MG63 (cell line): ENCODE data around the gene BICRA. TPM values are rescaled to one million over a fixed set of nuclear protein-coding genes. Genes with fewer than 3 reads are reported as not detected.
"Not testable (repeated sequence)": the region's sequence is repeated elsewhere in the genome, so short reads cannot be mapped to it uniquely, and the experiment has no call there.

Experiments used
- DNase-seq: peaks from one replicate; pipeline ENCODE4 v3.0.0-alpha.2; 2020
- H3K27me3 ChIP-seq: fragments of 250-450 bp; sonication (Bioruptor Pico); 2 replicates; pipeline ENCODE4 v1.5.1; 2020; ENCODE audit warnings: mild to moderate bottlenecking, moderate library complexity
- H3K36me3 ChIP-seq: fragments of 250-450 bp; sonication (Bioruptor Pico); 2 replicates; pipeline ENCODE4 v1.5.1; 2020; ENCODE audit warnings: mild to moderate bottlenecking, moderate library complexity
- H3K4me3 ChIP-seq: fragments of 250-450 bp; sonication (Bioruptor Pico); 2 replicates; pipeline ENCODE4 v1.5.1; 2020; ENCODE audit warnings: mild to moderate bottlenecking, moderate library complexity
- H3K9me3 ChIP-seq: fragments of 250-450 bp; sonication (Bioruptor Pico); 2 replicates; pipeline ENCODE4 v1.5.1; 2020; ENCODE audit warnings: mild to moderate bottlenecking, moderate library complexity
- total RNA-seq: library from RNA; depleted of rRNA; stranded (reverse); fragments of >200 nt; shearing (Covaris generic); gene quantifications from 2 replicates; pipeline ENCODE4 v1.2.3, GENCODE V29; 2014; ENCODE audit warnings: low replicate concordance

BICRA gene
- total RNA-seq, 1 experiment from 2014 or later, result 0.10 TPM

GRCh38 chr19:47707135-47707925 is 98.4 kb downstream of the BICRA start:
- Histone ChIP-seq H3K9me3 (no peaks in the 10 kb centered on the region), H3K27me3 (no peaks in the 10 kb centered on the region), H3K36me3 (peaks cover 10% of the 10 kb centered on the region), H3K4me3 (no peak overlapping the region)
- DNase-seq, result peak; percentile 68

- Histone ChIP-seq H3K4me3 (no peak overlapping the region), H3K9me3 (peaks cover 7% of the 10 kb centered on the region; the same call in 1 of the 2 replicates), H3K36me3 (peaks cover 28% of the 10 kb centered on the region), H3K27me3 (no peaks in the 10 kb centered on the region)
- DNase-seq, result no peak
These were observed 102.8 kb downstream of the BICRA start for GRCh38 chr19:47711652-47712242.

- Histone ChIP-seq H3K27me3 (no peaks in the 10 kb centered on the region), H3K4me3 (peak within 1 kb of the TSS; percentile 62), H3K9me3 (peaks cover 7% of the 10 kb centered on the region; the same call in 1 of the 2 replicates), H3K36me3 (peaks cover 42% of the 10 kb centered on the region)
- DNase-seq, result peak; percentile 85
These were observed 104.4 kb downstream of the BICRA start, which contains the start of gene EHD2 for GRCh38 chr19:47713046-47714021. TSS of gene EHD2 (plus strand) at chr19:47713422. CDS start at chr19:47716613, 3,191 bp downstream.

- peaks cover 43% of the 10 kb centered on the region for H3K36me3 ChIP-seq
- H3K4me3 ChIP-seq, result peak overlapping the region; percentile 62
- no peak for DNase-seq
- peaks cover 7% of the 10 kb centered on the region; the same call in 1 of the 2 replicates for H3K9me3 ChIP-seq
- H3K27me3 ChIP-seq, result no peaks in the 10 kb centered on the region
These were observed 105.4 kb downstream of the BICRA start for GRCh38 chr19:47714339-47714738.

GRCh38 chr19:47714855-47715254 is 105.9 kb downstream of the BICRA start:
- H3K4me3 ChIP-seq, H3K9me3 ChIP-seq, DNase-seq, H3K27me3 ChIP-seq: not testable (repeated sequence)
- H3K36me3 ChIP-seq, result peaks cover 45% of the 10 kb centered on the region

GRCh38 chr19:47716270-47716937 is 107.5 kb downstream of the BICRA start:
- H3K27me3 ChIP-seq, result no peaks in the 10 kb centered on the region
- peaks cover 59% of the 10 kb centered on the region for H3K36me3 ChIP-seq
- H3K9me3 ChIP-seq, result peaks cover 7% of the 10 kb centered on the region; the same call in 1 of the 2 replicates
- H3K4me3 ChIP-seq, result no peak overlapping the region
- DNase-seq, result no peak

- DNase-seq, H3K27me3 ChIP-seq, H3K9me3 ChIP-seq: not testable (repeated sequence)
- peaks cover 72% of the 10 kb centered on the region for H3K36me3 ChIP-seq
- H3K4me3 ChIP-seq, result peak overlapping the region; percentile 7
These were observed 109.6 kb downstream of the BICRA start for GRCh38 chr19:47718415-47719046.

- peaks cover 70% of the 10 kb centered on the region for H3K36me3 ChIP-seq
- peak; percentile 99 for DNase-seq
- H3K27me3 ChIP-seq, result no peaks in the 10 kb centered on the region
- peak overlapping the region; percentile 14 for H3K4me3 ChIP-seq
- H3K9me3 ChIP-seq, result peaks cover 4% of the 10 kb centered on the region; the same call in 1 of the 2 replicates
These were observed 110.3 kb downstream of the BICRA start for GRCh38 chr19:47719047-47719859.

- H3K36me3 ChIP-seq, result peaks cover 66% of the 10 kb centered on the region
- H3K4me3 ChIP-seq, result no peak overlapping the region
These were observed 111.9 kb downstream of the BICRA start for GRCh38 chr19:47720669-47721422.

GRCh38 chr19:47723581-47723940 is 114.6 kb downstream of the BICRA start:
- Histone ChIP-seq H3K4me3 (no peak overlapping the region), H3K36me3 (peaks cover 68% of the 10 kb centered on the region), H3K9me3 (no peaks in the 10 kb centered on the region), H3K27me3 (no peaks in the 10 kb centered on the region)
- peak; percentile 91 for DNase-seq

More at GRCh38 chr19:47720669-47721422, 111.9 kb downstream of the BICRA start:
- no peak for DNase-seq
- Histone ChIP-seq H3K9me3 (no peaks in the 10 kb centered on the region), H3K27me3 (no peaks in the 10 kb centered on the region)

GRCh38 chr19:47725759-47726401 is 116.9 kb downstream of the BICRA start:
- Histone ChIP-seq H3K27me3 (no peaks in the 10 kb centered on the region), H3K36me3 (peaks cover 77% of the 10 kb centered on the region), H3K4me3 (no peak overlapping the region), H3K9me3 (no peaks in the 10 kb centered on the region)
- DNase-seq, result no peak

GRCh38 chr19:47726467-47726866 is 117.5 kb downstream of the BICRA start:
- H3K4me3 ChIP-seq, result no peak overlapping the region

GRCh38 chr19:47728295-47728694 is 119.4 kb downstream of the BICRA start:
- not testable (repeated sequence) for H3K4me3 ChIP-seq, DNase-seq, H3K9me3 ChIP-seq, H3K27me3 ChIP-seq
- peaks cover 78% of the 10 kb centered on the region for H3K36me3 ChIP-seq

More at GRCh38 chr19:47726467-47726866, 117.5 kb downstream of the BICRA start:
- peak; percentile 38 for DNase-seq
- Histone ChIP-seq H3K36me3 (peaks cover 77% of the 10 kb centered on the region), H3K27me3 (no peaks in the 10 kb centered on the region), H3K9me3 (no peaks in the 10 kb centered on the region)

- Histone ChIP-seq H3K27me3 (no peaks in the 10 kb centered on the region), H3K36me3 (peaks cover 83% of the 10 kb centered on the region), H3K9me3 (no peaks in the 10 kb centered on the region), H3K4me3 (no peak overlapping the region)
- DNase-seq, result peak; percentile 81
These were observed 120.5 kb downstream of the BICRA start for GRCh38 chr19:47729468-47729798.
